Subcutaneous abdominal adipose tissue (tissue), 5 donors: ENCODE results near the gene NT5C3B.
"Not testable (repeated sequence)": the region's sequence is repeated elsewhere in the genome, so short reads cannot be mapped to it uniquely, and the experiment has no call there.

Source experiments
- H3K27ac ChIP-seq: one replicate; pipeline ENCODE4 v1.7.0; 2013; ENCODE audit warnings: low read depth, mild to moderate bottlenecking, inconsistent platforms, low read length, moderate library complexity
- H3K27me3 ChIP-seq, 5 donors: one replicate each; pipeline ENCODE4 v1.7.0; 2013; ENCODE audit warnings: low read length in 5 of 5, inconsistent platforms in 1 of 5; ENCODE audit not compliant: control insufficient read depth in 5 of 5, insufficient read depth in 4 of 5
- H3K36me3 ChIP-seq, 5 donors: one replicate each; pipeline ENCODE4 v1.7.0; 2013; ENCODE audit warnings: low read length in 5 of 5; ENCODE audit not compliant: control insufficient read depth in 5 of 5, insufficient read depth in 5 of 5
- H3K4me1 ChIP-seq, 5 donors: one replicate each; pipeline ENCODE4 v1.7.0; 2013; ENCODE audit warnings: low read length in 5 of 5, mild to moderate bottlenecking in 3 of 5, moderate library complexity in 1 of 5; ENCODE audit not compliant: control insufficient read depth in 5 of 5, insufficient read depth in 5 of 5
- H3K4me3 ChIP-seq, 5 donors: one replicate each; pipeline ENCODE4 v1.7.0; 2013; ENCODE audit warnings: low read length in 5 of 5, low read depth in 1 of 5
- H3K9ac ChIP-seq, 5 donors: one replicate each; pipeline ENCODE4 v1.7.0; 2013; ENCODE audit warnings: low read length in 5 of 5, mild to moderate bottlenecking in 4 of 5, moderate library complexity in 3 of 5
- H3K9me3 ChIP-seq, 5 donors: one replicate each; pipeline ENCODE4 v1.7.0; 2013; ENCODE audit warnings: low read length in 5 of 5; ENCODE audit not compliant: control insufficient read depth in 5 of 5
- donor health status: healthy.
- donor health status: healthy.
- donor health status: healthy.
- donor health status: healthy.
- donor health status: healthy.

Gene NT5C3B

GRCh38 chr17:41835800-41836549 lies at the start of gene NT5C3B:
TSS of gene NT5C3B (minus strand) at chr17:41836232. CDS start at chr17:41836193, 39 bp downstream.
- H3K9me3 ChIP-seq: no peaks in the 10 kb centered on the region
- H3K4me1 ChIP-seq: peaks cover 2 to 16% (median 16%) of the 10 kb centered on the region in 5 donors
- H3K27ac ChIP-seq: peak within 1 kb of the TSS; percentile 37
- no peaks in the 10 kb centered on the region for H3K27me3 ChIP-seq
- H3K9ac ChIP-seq: peak within 1 kb of the TSS; percentile 30 to 88 (median 67)
- H3K36me3 ChIP-seq: peaks cover 0 to 15% (median 11%) of the 10 kb centered on the region in 5 donors
- peak within 1 kb of the TSS; percentile 77 to 85 (median 79) for H3K4me3 ChIP-seq

GRCh38 chr17:41885733-41886132 lies 49.7 kb upstream of the NT5C3B start:
- Histone ChIP-seq H3K36me3 (peaks cover 12 to 89% (median 79%) of the 10 kb centered on the region in 5 donors), H3K9me3 (no peaks in the 10 kb centered on the region), H3K27ac (no peak overlapping the region), H3K4me1 (peaks cover 0 to 7% (median 0%) of the 10 kb centered on the region in 5 donors), H3K4me3 (no peak overlapping the region), H3K9ac (no peak overlapping the region), H3K27me3 (no peaks in the 10 kb centered on the region)

GRCh38 chr17:41882756-41883155 lies 46.7 kb upstream of the NT5C3B start:
- Histone ChIP-seq H3K9ac (no peak overlapping the region), H3K27me3 (no peaks in the 10 kb centered on the region), H3K27ac (no peak overlapping the region), H3K4me3 (no peak overlapping the region), H3K9me3 (no peaks in the 10 kb centered on the region), H3K36me3 (peaks cover 13 to 92% (median 79%) of the 10 kb centered on the region in 5 donors), H3K4me1 (no peaks in the 10 kb centered on the region)

DNA sequence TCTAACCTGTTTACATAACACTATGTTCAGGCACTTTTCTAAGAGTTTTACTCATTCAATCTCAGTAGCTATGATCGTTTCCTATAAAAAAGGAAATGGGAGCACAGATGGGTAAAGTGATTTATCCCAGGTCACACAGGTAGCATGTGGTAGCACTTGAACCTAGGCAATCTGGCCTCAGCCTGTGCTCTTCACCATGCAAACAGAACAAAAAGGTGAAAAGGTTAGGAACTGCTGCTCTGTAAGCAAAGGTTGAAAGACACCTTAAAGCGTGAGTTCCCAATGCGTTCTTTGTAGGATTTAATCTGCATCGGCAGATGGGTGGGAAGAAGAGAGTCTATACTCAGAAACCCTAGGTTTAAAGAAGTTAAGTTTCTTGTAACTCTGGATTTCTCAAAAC lies 44.1 kb upstream of the NT5C3B start:
- H3K4me1 ChIP-seq: no peaks in the 10 kb centered on the region
- no peaks in the 10 kb centered on the region for H3K9me3 ChIP-seq
- H3K27me3 ChIP-seq: no peaks in the 10 kb centered on the region
- H3K36me3 ChIP-seq: peaks cover 9 to 76% (median 61%) of the 10 kb centered on the region in 5 donors
- no peak overlapping the region for H3K4me3 ChIP-seq
- H3K27ac ChIP-seq: no peak overlapping the region
- peak overlapping the region in 1 of 5 donors; percentile 37 for H3K9ac ChIP-seq

GRCh38 chr17:41874293-41874670 lies 38.2 kb upstream of the NT5C3B start:
- Histone ChIP-seq H3K27ac (peak overlapping the region; percentile 50), H3K4me1 (peaks cover 0 to 12% (median 10%) of the 10 kb centered on the region in 5 donors), H3K36me3 (peaks cover 0 to 74% (median 62%) of the 10 kb centered on the region in 5 donors)
- not testable (repeated sequence) for H3K4me3 ChIP-seq, H3K27me3 ChIP-seq, H3K9me3 ChIP-seq, H3K9ac ChIP-seq

GRCh38 chr17:41873559-41874292 lies 37.7 kb upstream of the NT5C3B start:
- Histone ChIP-seq H3K9me3 (no peaks in the 10 kb centered on the region), H3K4me3 (no peak overlapping the region), H3K9ac (no peak overlapping the region), H3K36me3 (peaks cover 3 to 76% (median 63%) of the 10 kb centered on the region in 5 donors), H3K27me3 (no peaks in the 10 kb centered on the region), H3K4me1 (peaks cover 0 to 12% (median 10%) of the 10 kb centered on the region in 5 donors), H3K27ac (peak overlapping the region; percentile 50)

GRCh38 chr17:41871789-41872188 lies 35.8 kb upstream of the NT5C3B start:
- Histone ChIP-seq H3K27me3 (no peaks in the 10 kb centered on the region), H3K27ac (no peak overlapping the region), H3K4me1 (peaks cover 0 to 12% (median 10%) of the 10 kb centered on the region in 5 donors), H3K36me3 (peaks cover 13 to 71% (median 60%) of the 10 kb centered on the region in 5 donors), H3K9me3 (no peaks in the 10 kb centered on the region), H3K4me3 (no peak overlapping the region), H3K9ac (no peak overlapping the region)

- H3K4me3 ChIP-seq: no peak overlapping the region
- H3K36me3 ChIP-seq: peaks cover 14 to 73% (median 61%) of the 10 kb centered on the region in 5 donors
- no peak overlapping the region for H3K9ac ChIP-seq
- H3K27ac ChIP-seq: no peak overlapping the region
- H3K4me1 ChIP-seq: peaks cover 0 to 13% (median 11%) of the 10 kb centered on the region in 5 donors
- no peaks in the 10 kb centered on the region for H3K9me3 ChIP-seq
- no peaks in the 10 kb centered on the region for H3K27me3 ChIP-seq
Measured at GRCh38 chr17:41870627-41871026, 34.6 kb upstream of the NT5C3B start.

DNA sequence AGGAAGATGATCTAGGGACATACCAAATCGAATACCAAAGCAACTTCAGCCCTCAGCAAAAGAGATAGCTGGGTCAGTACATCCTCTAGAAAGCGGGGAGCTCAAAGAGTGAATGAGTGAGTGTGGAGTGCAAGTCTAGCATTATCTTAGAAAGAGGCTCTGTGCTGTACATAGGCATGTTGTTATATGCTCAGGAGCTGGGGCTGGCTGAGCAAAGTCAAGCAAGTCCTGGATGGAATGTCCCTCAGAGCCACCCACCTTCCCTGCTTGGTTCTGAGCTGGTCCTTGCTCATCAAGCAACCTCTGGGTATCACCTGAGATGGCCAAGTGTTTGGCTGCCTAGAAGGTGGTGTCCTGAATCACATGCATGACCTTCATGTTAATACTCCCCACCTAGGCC lies 34.1 kb upstream of the NT5C3B start:
- Histone ChIP-seq H3K9me3 (no peaks in the 10 kb centered on the region), H3K36me3 (peaks cover 14 to 72% (median 61%) of the 10 kb centered on the region in 5 donors), H3K27me3 (no peaks in the 10 kb centered on the region)

GRCh38 chr17:41869426-41869825 lies 33.4 kb upstream of the NT5C3B start:
- Histone ChIP-seq H3K27ac (no peak overlapping the region), H3K9ac (no peak overlapping the region), H3K4me1 (peaks cover 0 to 19% (median 17%) of the 10 kb centered on the region in 5 donors), H3K36me3 (peaks cover 14 to 69% (median 61%) of the 10 kb centered on the region in 5 donors), H3K27me3 (no peaks in the 10 kb centered on the region), H3K4me3 (no peak overlapping the region), H3K9me3 (no peaks in the 10 kb centered on the region)

More for the DNA sequence above, 34.1 kb upstream of the NT5C3B start:
- H3K4me1 ChIP-seq: peaks cover 0 to 16% (median 14%) of the 10 kb centered on the region in 5 donors
- H3K4me3 ChIP-seq: no peak overlapping the region
- H3K9ac ChIP-seq: no peak overlapping the region
- no peak overlapping the region for H3K27ac ChIP-seq
